ENCODE data around the gene MIF4GD. TPM values are rescaled to one million over a fixed set of nuclear protein-coding genes. Genes with fewer than 3 reads are reported as not detected.
A peak's percentile ranks its signal among the peaks of the same experiment; 100 is the strongest.

The MIF4GD gene
- total RNA-seq, 1 donor from 2014 or later, result 30.0 TPM

DNA sequence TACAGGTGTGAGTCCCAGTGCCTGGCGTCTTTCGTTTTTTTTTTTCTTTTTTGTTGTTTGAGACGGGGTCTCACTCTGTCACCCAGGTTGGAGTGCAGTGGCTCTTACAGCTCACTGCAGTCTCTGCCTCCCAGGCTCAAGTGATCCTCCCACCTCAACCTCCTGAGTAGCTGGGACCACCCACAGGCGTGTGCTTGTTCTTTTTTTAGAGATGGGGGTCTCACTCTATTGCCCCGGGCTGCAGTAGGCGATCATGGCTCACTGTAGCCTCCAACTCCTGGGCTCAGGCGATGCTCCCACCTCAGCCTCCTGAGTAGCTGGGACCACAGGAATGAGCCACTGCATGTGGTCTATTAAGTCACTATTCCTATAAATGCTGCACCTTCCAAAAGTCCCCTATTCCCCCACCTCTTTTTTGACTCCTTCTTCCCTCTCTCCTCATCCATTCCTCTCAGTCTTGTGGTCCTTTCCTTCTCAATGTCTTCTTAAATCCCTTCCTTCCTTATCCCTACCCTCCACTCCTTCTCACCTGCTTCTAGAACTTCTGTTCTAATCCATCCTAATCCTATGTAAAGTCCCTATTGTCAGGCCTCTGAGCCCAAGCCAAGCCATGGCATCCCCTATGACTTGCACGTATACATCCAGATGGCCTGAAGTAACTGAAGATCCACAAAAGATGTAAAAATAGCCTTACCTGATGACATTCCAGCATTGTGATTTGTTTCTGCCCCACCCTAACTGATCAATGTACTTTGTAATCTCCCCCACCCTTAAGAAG lies 18.8 kb downstream of the MIF4GD start:
- Histone ChIP-seq H3K36me3 (ENCODE audit: control insufficient read depth, insufficient read depth, low read length) (peaks cover 2% of the 10 kb centered on the region), H3K4me3 (ENCODE audit: low read depth, low read length) (no peak overlapping the region), H3K27me3 (ENCODE audit: control insufficient read depth, insufficient read depth, low read length) (no peaks in the 10 kb centered on the region)
- TF ChIP-seq, protein P1, sequence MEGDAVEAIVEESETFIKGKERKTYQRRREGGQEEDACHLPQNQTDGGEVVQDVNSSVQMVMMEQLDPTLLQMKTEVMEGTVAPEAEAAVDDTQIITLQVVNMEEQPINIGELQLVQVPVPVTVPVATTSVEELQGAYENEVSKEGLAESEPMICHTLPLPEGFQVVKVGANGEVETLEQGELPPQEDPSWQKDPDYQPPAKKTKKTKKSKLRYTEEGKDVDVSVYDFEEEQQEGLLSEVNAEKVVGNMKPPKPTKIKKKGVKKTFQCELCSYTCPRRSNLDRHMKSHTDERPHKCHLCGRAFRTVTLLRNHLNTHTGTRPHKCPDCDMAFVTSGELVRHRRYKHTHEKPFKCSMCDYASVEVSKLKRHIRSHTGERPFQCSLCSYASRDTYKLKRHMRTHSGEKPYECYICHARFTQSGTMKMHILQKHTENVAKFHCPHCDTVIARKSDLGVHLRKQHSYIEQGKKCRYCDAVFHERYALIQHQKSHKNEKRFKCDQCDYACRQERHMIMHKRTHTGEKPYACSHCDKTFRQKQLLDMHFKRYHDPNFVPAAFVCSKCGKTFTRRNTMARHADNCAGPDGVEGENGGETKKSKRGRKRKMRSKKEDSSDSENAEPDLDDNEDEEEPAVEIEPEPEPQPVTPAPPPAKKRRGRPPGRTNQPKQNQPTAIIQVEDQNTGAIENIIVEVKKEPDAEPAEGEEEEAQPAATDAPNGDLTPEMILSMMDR (IDR thresholded peaks at IDR 0.05; ENCODE audit: insufficient read depth, low read length, severe bottlenecking), result no peak
- DNase-seq (ENCODE audit: low read depth) (no peak), FAIRE-seq (no peak)

- TF ChIP-seq, protein P1 (IDR thresholded peaks at IDR 0.05; ENCODE audit: insufficient read depth, low read length, severe bottlenecking), result no peak
- Histone ChIP-seq H3K27me3 (ENCODE audit: control insufficient read depth, insufficient read depth, low read length) (no peaks in the 10 kb centered on the region), H3K36me3 (ENCODE audit: control insufficient read depth, insufficient read depth, low read length) (peaks cover 11% of the 10 kb centered on the region), H3K4me3 (ENCODE audit: low read depth, low read length) (no peak overlapping the region)
- no peak for FAIRE-seq
- DNase-seq (ENCODE audit: low read depth), result peak; percentile 32
Measured at GRCh38 chr17:75250009-75250471, 21.0 kb downstream of the MIF4GD start.

DNA sequence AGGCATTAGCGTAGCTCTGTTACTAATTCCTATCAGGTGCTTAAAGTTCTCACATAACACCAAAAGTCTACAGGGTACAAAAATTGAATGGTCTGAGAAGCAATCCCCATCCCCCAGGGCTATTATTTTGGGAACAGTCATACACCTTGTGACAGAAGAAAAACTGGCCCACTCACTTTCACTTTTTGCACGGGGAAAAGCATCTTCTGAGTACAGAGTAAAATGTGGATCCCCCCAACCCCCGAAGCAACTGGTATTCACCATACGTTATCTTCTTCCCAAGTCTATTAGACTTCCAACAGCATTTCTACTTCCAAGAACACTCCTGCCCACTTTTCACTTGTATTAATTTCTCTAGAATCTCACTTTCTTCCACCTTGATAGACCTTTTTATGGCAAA lies 21.5 kb downstream of the MIF4GD start:
- H3K36me3 ChIP-seq (ENCODE audit: control insufficient read depth, insufficient read depth, low read length), result peaks cover 12% of the 10 kb centered on the region
- H3K27me3 ChIP-seq (ENCODE audit: control insufficient read depth, insufficient read depth, low read length), result no peaks in the 10 kb centered on the region
- no peak overlapping the region for H3K4me3 ChIP-seq (ENCODE audit: low read depth, low read length)

GRCh38 chr17:75246404-75246803 lies 24.6 kb downstream of the MIF4GD start:
- Histone ChIP-seq H3K27me3 (ENCODE audit: control insufficient read depth, insufficient read depth, low read length) (no peaks in the 10 kb centered on the region), H3K4me3 (ENCODE audit: low read depth, low read length) (no peak overlapping the region), H3K36me3 (ENCODE audit: control insufficient read depth, insufficient read depth, low read length) (peaks cover 30% of the 10 kb centered on the region)
- DNase-seq (ENCODE audit: low read depth) (no peak), FAIRE-seq (no peak)
- TF ChIP-seq, protein P1 (IDR thresholded peaks at IDR 0.05; ENCODE audit: insufficient read depth, low read length, severe bottlenecking), result no peak

More for the DNA sequence above, 21.5 kb downstream of the MIF4GD start:
- no peak for DNase-seq (ENCODE audit: low read depth)
- TF ChIP-seq, protein P1 (IDR thresholded peaks at IDR 0.05; ENCODE audit: insufficient read depth, low read length, severe bottlenecking), result no peak
- no peak for FAIRE-seq

GRCh38 chr17:75245011-75245410 lies 26.0 kb downstream of the MIF4GD start:
- TF ChIP-seq, protein P1 (IDR thresholded peaks at IDR 0.05; ENCODE audit: insufficient read depth, low read length, severe bottlenecking), result no peak
- Histone ChIP-seq H3K4me3 (ENCODE audit: low read depth, low read length) (no peak overlapping the region), H3K36me3 (ENCODE audit: control insufficient read depth, insufficient read depth, low read length) (peaks cover 39% of the 10 kb centered on the region), H3K27me3 (ENCODE audit: control insufficient read depth, insufficient read depth, low read length) (no peaks in the 10 kb centered on the region)
- FAIRE-seq (no peak), DNase-seq (ENCODE audit: low read depth) (no peak)
